GM11168 (cell line): ENCODE measurements around the gene COL9A1.

Experiments
- in situ Hi-C: fragments of 300-500 bp; cut with MboI; formaldehyde crosslinking; loops from one replicate; pipeline ENCODE4 v1.12.0; 2022; ENCODE audit warnings: low sequenced_read_pairs; ENCODE audit not compliant: unreplicated experiment

COL9A1 gene

GRCh38 chr6:70180901-70181599, 121.8 kb downstream of the COL9A1 start:
- in situ Hi-C loops: no loop called here

DNA sequence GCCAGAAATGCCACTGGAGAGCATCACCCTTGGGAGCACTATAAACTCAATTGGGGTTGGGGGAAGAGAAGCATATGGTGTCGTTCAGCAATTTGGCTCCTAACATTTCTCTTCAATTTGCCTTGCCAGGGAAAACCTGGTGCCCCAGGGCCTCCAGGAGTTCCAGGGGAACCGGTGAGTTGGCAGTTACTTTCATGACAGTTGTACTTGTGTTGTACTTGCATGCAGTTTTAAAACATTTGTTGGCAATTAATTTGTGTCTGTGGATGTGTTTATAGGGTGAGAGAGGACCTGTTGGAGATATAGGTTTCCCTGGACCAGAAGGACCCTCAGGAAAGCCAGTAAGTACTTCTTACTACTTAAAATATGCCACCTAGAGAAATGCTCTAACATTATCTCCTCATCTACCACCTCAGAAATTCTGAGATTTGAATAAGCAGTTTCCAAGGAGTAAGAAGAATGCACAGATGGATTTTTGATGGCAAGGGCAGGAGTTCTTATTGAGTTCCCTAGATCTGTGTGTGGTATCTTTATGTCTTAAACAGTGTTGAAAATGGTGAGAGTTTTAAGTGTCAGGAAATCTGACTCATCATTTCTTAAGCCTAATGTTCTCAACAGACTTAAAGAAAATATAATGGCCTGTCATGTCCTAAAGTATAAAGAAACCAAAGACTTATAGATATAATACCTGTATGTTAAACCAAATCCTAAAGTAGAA, 122.5 kb downstream of the COL9A1 start:
- in situ Hi-C loops: no loop called here

- in situ Hi-C loops: no loop called here
Measured at GRCh38 chr6:70176842-70177550, 125.9 kb downstream of the COL9A1 start.

DNA sequence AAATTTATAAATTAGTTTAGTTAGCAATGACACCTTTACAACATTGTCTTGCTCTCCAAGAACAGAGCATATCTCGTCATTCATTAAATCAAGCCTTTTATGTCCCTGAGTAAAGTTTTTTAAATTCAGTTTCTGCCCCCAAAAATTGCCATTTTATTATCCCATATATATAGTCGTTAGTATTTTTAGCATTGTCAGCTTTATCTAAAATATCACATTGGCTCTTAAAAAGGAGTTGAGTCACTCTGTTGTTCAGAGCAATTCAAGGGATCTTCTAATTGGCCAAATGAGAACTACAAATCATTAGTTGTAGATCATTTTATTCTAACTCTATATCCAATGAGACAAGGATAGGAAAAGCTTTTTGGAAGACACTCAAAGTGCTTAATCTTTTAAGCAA, 127.1 kb downstream of the COL9A1 start:
- in situ Hi-C loops: no loop called here

DNA sequence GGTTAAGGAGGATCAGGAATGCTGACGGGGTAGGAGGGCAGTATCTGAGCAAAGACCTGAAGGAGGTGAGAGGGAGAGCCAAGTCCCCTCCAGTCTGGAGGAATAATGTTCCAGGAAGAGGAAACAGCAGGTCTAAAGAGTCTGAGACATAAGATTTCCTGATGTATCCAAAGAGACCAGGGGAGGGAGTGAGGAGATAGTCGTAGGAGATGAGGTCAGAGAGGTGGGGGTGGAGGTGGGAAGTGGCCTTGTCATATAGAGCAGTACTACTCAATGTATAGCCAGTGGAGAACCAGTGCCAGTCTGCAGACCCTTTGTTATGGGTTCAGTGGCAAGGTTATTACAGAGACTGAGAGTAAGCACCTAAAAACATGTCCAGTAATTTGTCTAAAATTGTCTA, 130.6 kb downstream of the COL9A1 start:
- in situ Hi-C loops: no loop called here

- in situ Hi-C loops: no loop called here
Measured at GRCh38 chr6:70171236-70171635, 131.6 kb downstream of the COL9A1 start.

DNA sequence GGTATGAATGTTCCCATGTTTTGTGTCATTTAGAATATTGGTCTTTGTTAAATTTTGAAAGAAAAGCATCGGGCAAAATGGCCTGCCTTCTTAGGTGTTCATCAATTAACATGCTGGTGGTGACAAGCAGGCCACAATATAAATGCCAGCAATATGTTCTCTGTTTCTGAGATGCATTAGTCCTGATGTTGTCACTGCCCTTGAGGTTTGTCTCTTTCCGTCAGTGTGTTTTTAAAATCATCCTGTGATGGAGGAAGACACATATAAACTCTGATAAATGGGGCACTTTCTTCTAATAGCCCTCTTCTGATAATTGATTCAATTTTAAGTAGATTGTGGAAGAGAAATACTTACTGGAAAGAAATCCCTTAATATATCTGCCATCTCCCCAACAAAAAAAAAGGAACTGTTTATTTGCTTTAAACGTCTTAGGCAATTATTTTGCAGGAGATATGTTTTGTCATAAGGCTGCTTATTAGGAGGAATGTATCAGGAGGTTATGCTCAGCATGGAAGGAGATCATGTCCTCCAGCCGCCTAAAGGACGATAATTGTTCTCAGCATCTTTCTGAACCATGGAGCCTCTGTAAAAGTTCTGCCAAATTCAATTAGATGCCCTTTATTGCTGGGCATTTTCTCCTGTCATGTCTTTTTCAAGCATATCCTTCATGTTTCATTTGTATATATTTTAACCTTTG, 134.1 kb downstream of the COL9A1 start:
- in situ Hi-C loops: no loop called here
